ENCODE data around the gene GRPEL1.

GRPEL1 gene

GRCh38 chr4:7111441-7111840 lies 43.6 kb upstream of the GRPEL1 start:
- Histone ChIP-seq H3K4me1 (ENCODE audit: low read length) (no peaks in the 10 kb centered on the region), H4K20me1 (ENCODE audit: insufficient read depth, low read length) (no peaks in the 10 kb centered on the region), H3K9ac (ENCODE audit: low read length) (no peak overlapping the region)

DNA sequence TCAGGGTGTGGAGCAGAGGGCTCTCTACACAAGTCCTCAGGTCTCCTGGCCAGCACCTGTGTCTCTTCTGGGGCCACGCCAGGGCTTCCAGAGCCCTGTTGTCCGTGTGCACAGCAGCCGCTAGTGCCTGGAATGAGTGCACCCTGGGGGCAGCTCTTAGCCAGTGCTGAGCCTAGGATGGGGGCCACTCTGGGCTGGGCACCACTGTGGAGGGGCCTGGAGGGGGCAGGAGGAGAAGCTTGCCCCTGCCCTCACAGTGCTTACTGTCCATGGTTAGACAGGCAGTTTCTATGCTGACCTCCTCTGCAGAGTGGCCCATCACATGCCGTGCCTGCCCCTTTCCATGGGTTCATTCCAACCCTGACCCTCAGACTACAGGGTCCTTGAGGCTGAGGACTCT lies 42.7 kb upstream of the GRPEL1 start:
- H3K4me1 ChIP-seq (ENCODE audit: low read length), result no peaks in the 10 kb centered on the region
- no peaks in the 10 kb centered on the region for H3K79me2 ChIP-seq (ENCODE audit: low read length)
- no peak overlapping the region for H3K4me3 ChIP-seq (ENCODE audit: low read length)
- H2AFZ ChIP-seq (ENCODE audit: low read depth, low read length), result no peak overlapping the region
- TF ChIP-seq EZH2phosphoT487 (IDR thresholded peaks at IDR 0.05; ENCODE audit: low read depth), result no peak
- TF ChIP-seq CTCF (IDR thresholded peaks at IDR 0.05; ENCODE audit: low read depth, low read length), result no peak
- no peak overlapping the region for H3K9ac ChIP-seq (ENCODE audit: low read length)
- H3K27me3 ChIP-seq (ENCODE audit: low read depth, low read length), result no peaks in the 10 kb centered on the region
- H3K36me3 ChIP-seq (replicated peaks; ENCODE audit: low read depth, low read length), result no peaks in the 10 kb centered on the region
- no peaks in the 10 kb centered on the region for H4K20me1 ChIP-seq (ENCODE audit: insufficient read depth, low read length)
- H3K9me3 ChIP-seq (ENCODE audit: insufficient read depth, low read length), result no peaks in the 10 kb centered on the region
- no peak overlapping the region for H3K27ac ChIP-seq (ENCODE audit: low read length)
- H3K4me2 ChIP-seq (ENCODE audit: low read length), result no peak overlapping the region

More at GRCh38 chr4:7111441-7111840, 43.6 kb upstream of the GRPEL1 start:
- no peak overlapping the region for H3K27ac ChIP-seq (ENCODE audit: low read length)
- no peak for TF ChIP-seq EZH2phosphoT487 (IDR thresholded peaks at IDR 0.05; ENCODE audit: low read depth)
- no peak for TF ChIP-seq CTCF (IDR thresholded peaks at IDR 0.05; ENCODE audit: low read depth, low read length)
- no peak overlapping the region for H3K4me3 ChIP-seq (ENCODE audit: low read length)
- no peaks in the 10 kb centered on the region for H3K9me3 ChIP-seq (ENCODE audit: insufficient read depth, low read length)
- H2AFZ ChIP-seq (ENCODE audit: low read depth, low read length), result no peak overlapping the region
- H3K36me3 ChIP-seq (replicated peaks; ENCODE audit: low read depth, low read length), result no peaks in the 10 kb centered on the region
- no peaks in the 10 kb centered on the region for H3K27me3 ChIP-seq (ENCODE audit: low read depth, low read length)
- H3K79me2 ChIP-seq (ENCODE audit: low read length), result no peaks in the 10 kb centered on the region
- H3K4me2 ChIP-seq (ENCODE audit: low read length), result no peak overlapping the region

DNA sequence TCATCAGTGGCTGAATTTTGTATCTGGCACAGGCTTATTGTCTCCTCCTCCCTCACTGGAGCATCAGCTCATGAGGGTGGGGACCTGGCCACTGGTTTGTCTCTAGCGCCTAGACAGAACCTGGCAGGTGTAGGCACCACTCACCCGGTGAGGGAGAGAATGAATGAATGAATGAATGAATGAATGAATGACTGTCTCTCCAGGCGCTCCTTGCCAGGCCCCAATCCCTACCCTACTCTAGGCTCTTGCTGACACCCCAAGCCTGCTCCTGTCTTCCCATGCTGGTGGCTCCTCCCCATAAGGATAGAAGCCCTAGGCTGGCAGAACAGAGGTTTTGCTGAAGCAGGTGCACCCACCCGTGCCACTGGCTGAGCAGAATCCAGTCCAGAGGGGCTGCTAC lies 41.3 kb upstream of the GRPEL1 start:
- TF ChIP-seq EZH2phosphoT487 (IDR thresholded peaks at IDR 0.05; ENCODE audit: low read depth), result no peak
- no peak for TF ChIP-seq CTCF (IDR thresholded peaks at IDR 0.05; ENCODE audit: low read depth, low read length)
- no peak overlapping the region for H3K4me3 ChIP-seq (ENCODE audit: low read length)
- H3K27me3 ChIP-seq (ENCODE audit: low read depth, low read length), result no peaks in the 10 kb centered on the region

GRCh38 chr4:7108660-7109059 lies 40.8 kb upstream of the GRPEL1 start:
- 0 out of 2 replicates have a peak, but pooled peaks cover under 1% of the 10 kb centered on the region for H3K4me1 ChIP-seq (ENCODE audit: low read length)
- H3K27me3 ChIP-seq (ENCODE audit: low read depth, low read length), result no peaks in the 10 kb centered on the region
- no peak overlapping the region for H3K9ac ChIP-seq (ENCODE audit: low read length)
- no peaks in the 10 kb centered on the region for H3K79me2 ChIP-seq (ENCODE audit: low read length)
- H3K4me3 ChIP-seq (ENCODE audit: low read length), result no peak overlapping the region
- H3K4me2 ChIP-seq (ENCODE audit: low read length), result no peak overlapping the region
- H3K9me3 ChIP-seq (ENCODE audit: insufficient read depth, low read length), result no peaks in the 10 kb centered on the region
- H2AFZ ChIP-seq (ENCODE audit: low read depth, low read length), result no peak overlapping the region
- no peak overlapping the region for H3K27ac ChIP-seq (ENCODE audit: low read length)
- TF ChIP-seq CTCF (IDR thresholded peaks at IDR 0.05; ENCODE audit: low read depth, low read length), result no peak
- no peak for TF ChIP-seq EZH2phosphoT487 (IDR thresholded peaks at IDR 0.05; ENCODE audit: low read depth)
- no peaks in the 10 kb centered on the region for H4K20me1 ChIP-seq (ENCODE audit: insufficient read depth, low read length)
- no peaks in the 10 kb centered on the region for H3K36me3 ChIP-seq (replicated peaks; ENCODE audit: low read depth, low read length)

More for the DNA sequence above, 41.3 kb upstream of the GRPEL1 start:
- no peak overlapping the region for H3K27ac ChIP-seq (ENCODE audit: low read length)
- H3K4me2 ChIP-seq (ENCODE audit: low read length), result no peak overlapping the region
- no peak overlapping the region for H2AFZ ChIP-seq (ENCODE audit: low read depth, low read length)
- H3K4me1 ChIP-seq (ENCODE audit: low read length), result no peaks in the 10 kb centered on the region
- no peaks in the 10 kb centered on the region for H4K20me1 ChIP-seq (ENCODE audit: insufficient read depth, low read length)
- H3K36me3 ChIP-seq (replicated peaks; ENCODE audit: low read depth, low read length), result no peaks in the 10 kb centered on the region
- H3K9me3 ChIP-seq (ENCODE audit: insufficient read depth, low read length), result no peaks in the 10 kb centered on the region
- no peaks in the 10 kb centered on the region for H3K79me2 ChIP-seq (ENCODE audit: low read length)
- H3K9ac ChIP-seq (ENCODE audit: low read length), result no peak overlapping the region
